Chondrocyte (in vitro differentiated cells): Measurements from ENCODE around the gene COASY. TPM values are rescaled to one million over a fixed set of nuclear protein-coding genes. Genes with fewer than 3 reads are reported as not detected.

Source experiments
- DNase-seq: peaks from one replicate; pipeline ENCODE4 v3.0.0; 2021; ENCODE audit warnings: mixed read lengths, low spot score
- H3K27ac Mint-ChIP-seq: one replicate; pipeline ENCODE4 v1.8.0; 2021; ENCODE audit warnings: mild to moderate bottlenecking, moderate library complexity, mixed read lengths; ENCODE audit not compliant: unreplicated experiment
- H3K27me3 Mint-ChIP-seq: 2 replicates; pipeline ENCODE4 v1.8.0; 2021; ENCODE audit warnings: low read depth, mixed read lengths
- H3K36me3 Mint-ChIP-seq: 2 replicates; pipeline ENCODE4 v1.8.0; 2021; ENCODE audit warnings: low read depth, mixed read lengths
- H3K4me1 Mint-ChIP-seq: 2 replicates; pipeline ENCODE4 v1.8.0; 2021; ENCODE audit warnings: low read depth, mild to moderate bottlenecking, mixed read lengths
- H3K4me3 Mint-ChIP-seq: one replicate; pipeline ENCODE4 v1.8.0; 2021; ENCODE audit warnings: mild to moderate bottlenecking, moderate library complexity, mixed read lengths; ENCODE audit not compliant: unreplicated experiment
- H3K9me3 Mint-ChIP-seq: 2 replicates; pipeline ENCODE4 v1.8.0; 2021; ENCODE audit warnings: low read depth, mixed read lengths
- CTCF ChIP-seq: fragments of 200-600 bp; sonication (generic); IDR thresholded peaks from 2 replicates; pipeline ENCODE4 v1.5.0; 2021; ENCODE audit warnings: antibody characterized with exemption, mild to moderate bottlenecking, moderate library complexity
- total RNA-seq: library from RNA; stranded (reverse); gene quantifications from 3 replicates; pipeline ENCODE4 v1.2.1, GENCODE V29; 2021

Gene COASY
- total RNA-seq, 1 donor from 2014 or later: 31.2 TPM

- H3K9me3 Mint-ChIP-seq: no peaks in the 10 kb centered on the region
- peak overlapping the region; percentile 25 for H3K27ac Mint-ChIP-seq
- TF ChIP-seq CTCF: no peak
- DNase-seq: peak; percentile 25
- H3K36me3 Mint-ChIP-seq: peaks cover 8% of the 10 kb centered on the region
- no peak overlapping the region for H3K4me3 Mint-ChIP-seq
- H3K4me1 Mint-ChIP-seq: peaks cover 50% of the 10 kb centered on the region
- H3K27me3 Mint-ChIP-seq: no peaks in the 10 kb centered on the region
These were observed 47.1 kb upstream of the COASY start for GRCh38 chr17:42514867-42515266.

- no peak overlapping the region for H3K4me3 Mint-ChIP-seq
- H3K36me3 Mint-ChIP-seq: peaks cover 1% of the 10 kb centered on the region
These were observed 44.4 kb upstream of the COASY start for GRCh38 chr17:42517516-42517915.

GRCh38 chr17:42518046-42518754 lies 43.7 kb upstream of the COASY start:
- H3K4me3 Mint-ChIP-seq: peak overlapping the region; percentile 29
- peak; percentile 52 for DNase-seq
- peak overlapping the region; percentile 97 for H3K27ac Mint-ChIP-seq
- H3K9me3 Mint-ChIP-seq: no peaks in the 10 kb centered on the region
- H3K36me3 Mint-ChIP-seq: peaks cover 1% of the 10 kb centered on the region
- no peak for TF ChIP-seq CTCF
- H3K27me3 Mint-ChIP-seq: no peaks in the 10 kb centered on the region
- H3K4me1 Mint-ChIP-seq: peaks cover 76% of the 10 kb centered on the region

More at GRCh38 chr17:42517516-42517915, 44.4 kb upstream of the COASY start:
- Mint-ChIP-seq H3K4me1 (peaks cover 74% of the 10 kb centered on the region), H3K27me3 (no peaks in the 10 kb centered on the region), H3K27ac (peak overlapping the region; percentile 97), H3K9me3 (no peaks in the 10 kb centered on the region)
- DNase-seq: peak; percentile 46
- peak; percentile 100 for TF ChIP-seq CTCF

GRCh38 chr17:42518755-42519545 lies 43.0 kb upstream of the COASY start:
- peaks cover 78% of the 10 kb centered on the region for H3K4me1 Mint-ChIP-seq

More at GRCh38 chr17:42518755-42519545, 43.0 kb upstream of the COASY start:
- no peaks in the 10 kb centered on the region for H3K27me3 Mint-ChIP-seq
- H3K4me3 Mint-ChIP-seq: peak overlapping the region; percentile 29
- no peak for TF ChIP-seq CTCF
- H3K36me3 Mint-ChIP-seq: peaks cover 1% of the 10 kb centered on the region
- peak overlapping the region; percentile 97 for H3K27ac Mint-ChIP-seq
- H3K9me3 Mint-ChIP-seq: no peaks in the 10 kb centered on the region
- peak; percentile 46 for DNase-seq
